Activated naive CD4-positive, alpha-beta T cell (primary cell): Measurements from ENCODE around the gene NXPH1.

Experiments
- DNase-seq, 4 experiments: peaks; one replicate each; lab custom pipeline; 2025; lab: John Stamatoyannopoulos, UW

NXPH1 gene

GRCh38 chr7:8433477-8434289, at the start of gene NXPH1:
Gene NXPH1 (plus strand): TSS chr7:8433609.
- no peak for DNase-seq

GRCh38 chr7:8384901-8385300, 48.5 kb upstream of the NXPH1 start:
- DNase-seq = no peak

- no peak for DNase-seq
Measured at GRCh38 chr7:8386926-8387550, 46.4 kb upstream of the NXPH1 start.

- DNase-seq = no peak
Measured at GRCh38 chr7:8387551-8388256, 45.7 kb upstream of the NXPH1 start.

- DNase-seq = no peak
Measured at GRCh38 chr7:8388257-8388625, 45.2 kb upstream of the NXPH1 start.

GRCh38 chr7:8389593-8390261, 43.7 kb upstream of the NXPH1 start:
- DNase-seq = no peak

GRCh38 chr7:8390262-8390626, 43.2 kb upstream of the NXPH1 start:
- no peak for DNase-seq

- DNase-seq = no peak
Measured at GRCh38 chr7:8391353-8392062, 41.9 kb upstream of the NXPH1 start.

GRCh38 chr7:8396294-8396693, 37.1 kb upstream of the NXPH1 start:
- no peak for DNase-seq

- DNase-seq = no peak
Measured at GRCh38 chr7:8408871-8409270, 24.5 kb upstream of the NXPH1 start.

- no peak for DNase-seq
Measured at GRCh38 chr7:8411103-8411502, 22.3 kb upstream of the NXPH1 start.

GRCh38 chr7:8413600-8413999, 19.8 kb upstream of the NXPH1 start:
- no peak for DNase-seq

GRCh38 chr7:8418629-8419245, 14.7 kb upstream of the NXPH1 start:
- DNase-seq = no peak

- DNase-seq = no peak
Measured at GRCh38 chr7:8422177-8422576, 11.2 kb upstream of the NXPH1 start.

- DNase-seq = no peak
Measured at GRCh38 chr7:8423057-8423456, 10.4 kb upstream of the NXPH1 start.

- DNase-seq = no peak
Measured at GRCh38 chr7:8425223-8425622, 8.2 kb upstream of the NXPH1 start.

GRCh38 chr7:8430643-8431042, 2.8 kb upstream of the NXPH1 start:
- no peak for DNase-seq

- DNase-seq = no peak
Measured at GRCh38 chr7:8434290-8435002, 1.0 kb downstream of the NXPH1 start.

- DNase-seq = no peak
Measured at GRCh38 chr7:8435095-8435494, 1.7 kb downstream of the NXPH1 start.

GRCh38 chr7:8435590-8436545, 2.5 kb downstream of the NXPH1 start:
- DNase-seq = no peak
